IMR-90 (cell line): Measurements from ENCODE around the gene PLA2G12A. TPM values are rescaled to one million over a fixed set of nuclear protein-coding genes. Genes with fewer than 3 reads are reported as not detected.

Experiments
- ATAC-seq: fragments of 200-7000 bp; cut with Tn5 transposase; 2 replicates; pipeline ENCODE4 v1.9.1; 2020; ENCODE audit warnings: low read depth, mild to moderate bottlenecking, moderate library complexity
- BruUV-seq: library from RNA; stranded (reverse); fragments of 400-500 nt; replicated peaks from 2 replicates; lab custom pipeline; 2021; lab: Mats Ljungman, UMichigan
- CTCF ChIA-PET: fragments of 300-600 bp; formaldehyde crosslinking; extraction: SDS; loops from one replicate; lab custom pipeline; 2021; ENCODE audit warnings: antibody characterized with exemption; lab: Yijun Ruan, JAX
- POLR2A ChIA-PET: fragments of 300-600 bp; sonication (Branson Sonifier 250); formaldehyde crosslinking; loops from one replicate; lab custom pipeline; 2022; ENCODE audit warnings: antibody characterized with exemption; ENCODE audit not compliant: unreplicated experiment; lab: Charles Lee
- DNase-seq: peaks from one replicate; pipeline ENCODE4 v3.0.0; 2013
- H2AFZ ChIP-seq: replicated peaks from 2 replicates; pipeline ENCODE3; 2013; ENCODE audit warnings: low read length, mild to moderate bottlenecking; ENCODE audit not compliant: poor library complexity
- H2AK5ac ChIP-seq: 2 replicates; pipeline ENCODE4 v1.6.1; 2013; ENCODE audit warnings: low read depth, low read length, inconsistent platforms
- H2AK9ac ChIP-seq: replicated peaks from 2 replicates; pipeline ENCODE3; 2013; ENCODE audit warnings: mild to moderate bottlenecking, low read depth, low read length, moderate library complexity; ENCODE audit not compliant: poor library complexity
- H2BK120ac ChIP-seq: 2 replicates; pipeline ENCODE4 v1.6.1; 2013; ENCODE audit warnings: low read depth, low read length, inconsistent platforms
- H2BK15ac ChIP-seq: 3 replicates; pipeline ENCODE4 v1.6.1; 2013; ENCODE audit warnings: low read depth, low read length, inconsistent platforms
- H2BK20ac ChIP-seq: 2 replicates; pipeline ENCODE4 v1.6.1; 2013; ENCODE audit warnings: low read depth, mild to moderate bottlenecking, inconsistent platforms, low read length, moderate library complexity
- H2BK5ac ChIP-seq: 2 replicates; pipeline ENCODE4 v1.6.1; 2013; ENCODE audit warnings: mild to moderate bottlenecking, low read depth, low read length, inconsistent platforms; ENCODE audit not compliant: poor library complexity, severe bottlenecking
- H3K14ac ChIP-seq: replicated peaks from 2 replicates; pipeline ENCODE4 v1.6.1; 2013; ENCODE audit warnings: low read depth, low read length, inconsistent platforms
- H3K18ac ChIP-seq: 2 replicates; pipeline ENCODE4 v1.6.1; 2013; ENCODE audit warnings: low read depth, low read length, control low read depth
- H3K23ac ChIP-seq: 2 replicates; pipeline ENCODE4 v1.6.1; 2013; ENCODE audit warnings: low read depth, low read length, inconsistent platforms
- H3K27ac ChIP-seq: 2 replicates; pipeline ENCODE4 v1.5.1; 2013; ENCODE audit warnings: mild to moderate bottlenecking, control low read depth, low read length; ENCODE audit not compliant: insufficient read depth
- H3K27me3 ChIP-seq: 2 replicates; pipeline ENCODE4 v1.6.1; 2013; ENCODE audit warnings: low read length; ENCODE audit not compliant: control insufficient read depth, insufficient read depth
- H3K36me3 ChIP-seq: 2 replicates; pipeline ENCODE4 v1.6.1; 2013; ENCODE audit warnings: low read length, mixed read lengths; ENCODE audit not compliant: control insufficient read depth, insufficient read depth
- H3K4ac ChIP-seq: 2 replicates; pipeline ENCODE4 v1.6.1; 2013; ENCODE audit warnings: low read depth, low read length, inconsistent platforms
- H3K4me1 ChIP-seq: 2 replicates; pipeline ENCODE4 v1.6.1; 2013; ENCODE audit warnings: low read length, mixed read lengths; ENCODE audit not compliant: control insufficient read depth, insufficient read depth
- H3K4me2 ChIP-seq: 2 replicates; pipeline ENCODE4 v1.6.1; 2013; ENCODE audit warnings: low read depth, mild to moderate bottlenecking, control low read depth, low read length, moderate library complexity
- H3K4me3 ChIP-seq: 2 replicates; pipeline ENCODE4 v1.5.1; 2013; ENCODE audit warnings: low read depth, mild to moderate bottlenecking, control low read depth, low read length, moderate library complexity; ENCODE audit not compliant: insufficient read depth
- H3K56ac ChIP-seq: 2 replicates; pipeline ENCODE4 v1.6.1; 2013; ENCODE audit warnings: low read length, inconsistent platforms; ENCODE audit not compliant: insufficient read depth; ENCODE audit errors: extremely low read depth
- H3K79me1 ChIP-seq, 2 experiments: 2 replicates each; pipeline ENCODE4 v1.6.1; 2013; ENCODE audit warnings: low read length in 2 of 2, inconsistent platforms in 1 of 2, low read depth in 1 of 2
- H3K9ac ChIP-seq: 2 replicates; pipeline ENCODE4 v1.6.1; 2013; ENCODE audit warnings: low read depth, low read length, control low read depth
- H3K9me1 ChIP-seq: 2 replicates; pipeline ENCODE4 v1.6.1; 2013; ENCODE audit warnings: low read length, inconsistent platforms; ENCODE audit not compliant: insufficient read depth
- H3K9me3 ChIP-seq: 2 replicates; pipeline ENCODE4 v1.6.1; 2013; ENCODE audit warnings: low read length; ENCODE audit not compliant: control insufficient read depth, insufficient read depth
- H4K20me1 ChIP-seq: 2 replicates; pipeline ENCODE4 v1.6.1; 2013; ENCODE audit warnings: low read length, inconsistent platforms; ENCODE audit not compliant: insufficient read depth
- H4K5ac ChIP-seq: 2 replicates; pipeline ENCODE4 v1.6.1; 2013; ENCODE audit warnings: mild to moderate bottlenecking, low read depth, low read length, control low read depth
- H4K8ac ChIP-seq, 2 experiments: 2 replicates each; pipeline ENCODE4 v1.6.1; 2013; ENCODE audit warnings: low read depth in 2 of 2, low read length in 2 of 2, control low read depth in 1 of 2, inconsistent platforms in 1 of 2
- H4K91ac ChIP-seq: 2 replicates; pipeline ENCODE4 v1.6.1; 2013; ENCODE audit warnings: low read depth, low read length, inconsistent platforms; ENCODE audit not compliant: insufficient read depth
- BHLHE40 ChIP-seq: fragments of 150-350 bp; IDR thresholded peaks from 2 replicates; pipeline ENCODE4 v1.6.1; 2016; ENCODE audit warnings: mild to moderate bottlenecking, low read depth, low read length
- CEBPB ChIP-seq: IDR thresholded peaks from 2 replicates; pipeline ENCODE4 v1.6.1; 2012; ENCODE audit warnings: low read depth, low read length, improper control_type of control experiment
- CHD1 ChIP-seq: IDR thresholded peaks from 2 replicates; pipeline ENCODE4 v1.6.1; 2012; ENCODE audit warnings: low read depth, low read length, improper control_type of control experiment
- ELK1 ChIP-seq: fragments of 150-350 bp; IDR thresholded peaks from 2 replicates; pipeline ENCODE4 v1.6.1; 2016; ENCODE audit warnings: low read depth, mild to moderate bottlenecking, low read length, moderate library complexity, borderline replicate concordance
- FOS ChIP-seq: fragments of 150-350 bp; IDR thresholded peaks from 2 replicates; pipeline ENCODE4 v1.6.1; 2016; ENCODE audit warnings: low read depth, low read length
- MAFK ChIP-seq: IDR thresholded peaks from 2 replicates; pipeline ENCODE4 v1.6.1; 2012; ENCODE audit warnings: low read depth, low read length, improper control_type of control experiment
- MAZ ChIP-seq: IDR thresholded peaks from 2 replicates; pipeline ENCODE4 v1.6.1; 2012; ENCODE audit warnings: low read depth, mild to moderate bottlenecking, low read length, improper control_type of control experiment, moderate library complexity, borderline replicate concordance
- MXI1 ChIP-seq: IDR thresholded peaks from 2 replicates; pipeline ENCODE4 v1.6.1; 2012; ENCODE audit warnings: low read depth, mild to moderate bottlenecking, low read length, moderate library complexity, borderline replicate concordance
- NFE2L2 ChIP-seq: fragments of 150-350 bp; IDR thresholded peaks from 2 replicates; pipeline ENCODE4 v1.6.1; 2016; ENCODE audit warnings: low read depth, mild to moderate bottlenecking, low read length
- POLR2A ChIP-seq: IDR thresholded peaks from 2 replicates; pipeline ENCODE4 v1.6.1; 2012; ENCODE audit warnings: mild to moderate bottlenecking, low read depth, low read length
- RAD21 ChIP-seq: IDR thresholded peaks from 2 replicates; pipeline ENCODE4 v1.6.1; 2012; ENCODE audit warnings: low read length, improper control_type of control experiment
- RCOR1 ChIP-seq: IDR thresholded peaks from 2 replicates; pipeline ENCODE4 v1.6.1; 2012; ENCODE audit warnings: mild to moderate bottlenecking, low read length, improper control_type of control experiment; ENCODE audit not compliant: insufficient replicate concordance
- RFX5 ChIP-seq: IDR thresholded peaks from 2 replicates; pipeline ENCODE4 v1.8.0; 2012; ENCODE audit warnings: low read depth, mild to moderate bottlenecking, low read length, moderate library complexity
- SMC3 ChIP-seq: fragments of 150-350 bp; IDR thresholded peaks from 2 replicates; pipeline ENCODE4 v1.6.1; 2016; ENCODE audit warnings: low read depth, mild to moderate bottlenecking, antibody characterized with exemption, low read length, moderate library complexity
- WGBS, 2 experiments: methylation state at CpG; one replicate each; pipeline versions ENCODE4 v1.1.5 to v1.1.7; 2013; ENCODE audit warnings: missing lambda C conversion rate in 2 of 2; ENCODE audit not compliant: insufficient read length in 1 of 2; ENCODE audit errors: extremely low coverage in 2 of 2; 5-methylcytosine and 5-hydroxymethylcytosine counted together
- dilution Hi-C: fragments of 300-500 bp; cut with HindIII; formaldehyde crosslinking; loops from one replicate; pipeline ENCODE4 v1.14.3; 2018; ENCODE audit warnings: low sequenced_read_pairs; ENCODE audit not compliant: unreplicated experiment
- in situ Hi-C: fragments of 300-500 bp; cut with MboI; formaldehyde crosslinking; loops from 3 replicates; pipeline ENCODE4 v1.14.3; 2019; ENCODE audit warnings: low sequenced_read_pairs, inconsistent platforms, mixed read lengths
- intact Hi-C: fragments of 100-400 bp; cut with micrococcal nuclease; formaldehyde crosslinking; loops from 2 replicates; pipeline ENCODE4 v1.10.0; 2022
- polyA plus RNA-seq, 3 experiments: library from polyadenylated mRNA; depleted of rRNA; stranded (reverse); fragments of >200 nt; gene quantifications; 2 replicates each; pipeline ENCODE4 v1.2.3, GENCODE V29; 2012; ENCODE audit warnings: low replicate concordance in 1 of 3
- total RNA-seq: library from RNA; depleted of rRNA; stranded (reverse); fragments of >200 nt; gene quantifications from 2 replicates; pipeline ENCODE4 v1.2.3, GENCODE V29; 2012
- TF ChIP-seq, protein P1 (sequence below): fragments of 150-350 bp; IDR thresholded peaks from 2 replicates; pipeline ENCODE4 v1.6.1; 2017; ENCODE audit warnings: mild to moderate bottlenecking, antibody characterized with exemption, low read length, low read depth
- TF ChIP-seq, protein P2 (sequence below): conservative IDR thresholded peaks from 2 replicates; pipeline ENCODE4 v1.5.1; 2012; ENCODE audit warnings: mild to moderate bottlenecking, low read depth, low read length, improper control_type of control experiment

PLA2G12A gene
- total and polyA plus RNA-seq, 2 of the 4 experiments (the other 2 are of a cell fraction): 10.3 to 17.4 TPM

DNA sequence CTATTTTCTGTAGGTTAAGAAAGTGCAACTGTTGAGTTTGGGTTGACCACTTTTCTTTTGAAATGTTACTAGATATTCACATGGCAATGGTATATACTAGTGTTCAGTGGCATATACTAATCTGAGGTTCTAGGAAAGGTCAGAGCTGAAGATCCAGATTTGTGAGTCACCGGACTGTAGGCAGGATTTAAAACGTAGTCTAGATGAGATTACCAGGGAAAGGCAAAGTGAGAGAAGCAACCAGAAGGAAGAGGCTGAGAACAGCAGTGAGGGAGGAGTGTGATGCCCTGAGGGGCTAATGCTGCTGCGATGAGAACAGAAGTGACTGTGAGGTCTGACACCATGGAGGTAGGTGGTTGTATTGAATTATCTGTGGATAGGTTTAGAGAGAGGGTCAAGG is 9.7 kb upstream of the PLA2G12A start:
- Histone ChIP-seq H2BK120ac (no peak overlapping the region), H2AFZ (no peak overlapping the region), H3K36me3 (no peaks in the 10 kb centered on the region), H4K5ac (no peak overlapping the region), H3K18ac (no peak overlapping the region), H4K8ac (no peak overlapping the region), H4K91ac (no peak overlapping the region), H2AK9ac (no peak overlapping the region), H3K4me1 (peaks cover 7% of the 10 kb centered on the region), H3K23ac (no peak overlapping the region), H2BK5ac (no peak overlapping the region), H2BK20ac (no peak overlapping the region), H3K14ac (no peak overlapping the region), H3K4me2 (no peak overlapping the region), H2AK5ac (no peak overlapping the region), H3K4ac (no peak overlapping the region), H3K27me3 (peaks cover 2% of the 10 kb centered on the region; the same call in 1 of the 2 replicates), H3K79me1 (no peaks in the 10 kb centered on the region), H4K20me1 (no peaks in the 10 kb centered on the region), H3K56ac (no peak overlapping the region), H3K9ac (no peak overlapping the region), H3K9me1 (no peaks in the 10 kb centered on the region), H2BK15ac (no peak overlapping the region), H3K27ac (no peak overlapping the region), H3K9me3 (no peaks in the 10 kb centered on the region), H3K4me3 (no peak overlapping the region)
- peak; percentile 47 for DNase-seq
- TF ChIP-seq CEBPB (no peak), BHLHE40 (no peak), RAD21 (no peak), MAFK (no peak), ELK1 (no peak), FOS (no peak), CHD1 (no peak), SMC3 (no peak), NFE2L2 (no peak), RCOR1 (no peak), MXI1 (no peak), POLR2A (no peak), MAZ (no peak), RFX5 (no peak)
- TF ChIP-seq, protein P1, sequence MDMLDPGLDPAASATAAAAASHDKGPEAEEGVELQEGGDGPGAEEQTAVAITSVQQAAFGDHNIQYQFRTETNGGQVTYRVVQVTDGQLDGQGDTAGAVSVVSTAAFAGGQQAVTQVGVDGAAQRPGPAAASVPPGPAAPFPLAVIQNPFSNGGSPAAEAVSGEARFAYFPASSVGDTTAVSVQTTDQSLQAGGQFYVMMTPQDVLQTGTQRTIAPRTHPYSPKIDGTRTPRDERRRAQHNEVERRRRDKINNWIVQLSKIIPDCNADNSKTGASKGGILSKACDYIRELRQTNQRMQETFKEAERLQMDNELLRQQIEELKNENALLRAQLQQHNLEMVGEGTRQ: no peak
- TF ChIP-seq, protein P2, sequence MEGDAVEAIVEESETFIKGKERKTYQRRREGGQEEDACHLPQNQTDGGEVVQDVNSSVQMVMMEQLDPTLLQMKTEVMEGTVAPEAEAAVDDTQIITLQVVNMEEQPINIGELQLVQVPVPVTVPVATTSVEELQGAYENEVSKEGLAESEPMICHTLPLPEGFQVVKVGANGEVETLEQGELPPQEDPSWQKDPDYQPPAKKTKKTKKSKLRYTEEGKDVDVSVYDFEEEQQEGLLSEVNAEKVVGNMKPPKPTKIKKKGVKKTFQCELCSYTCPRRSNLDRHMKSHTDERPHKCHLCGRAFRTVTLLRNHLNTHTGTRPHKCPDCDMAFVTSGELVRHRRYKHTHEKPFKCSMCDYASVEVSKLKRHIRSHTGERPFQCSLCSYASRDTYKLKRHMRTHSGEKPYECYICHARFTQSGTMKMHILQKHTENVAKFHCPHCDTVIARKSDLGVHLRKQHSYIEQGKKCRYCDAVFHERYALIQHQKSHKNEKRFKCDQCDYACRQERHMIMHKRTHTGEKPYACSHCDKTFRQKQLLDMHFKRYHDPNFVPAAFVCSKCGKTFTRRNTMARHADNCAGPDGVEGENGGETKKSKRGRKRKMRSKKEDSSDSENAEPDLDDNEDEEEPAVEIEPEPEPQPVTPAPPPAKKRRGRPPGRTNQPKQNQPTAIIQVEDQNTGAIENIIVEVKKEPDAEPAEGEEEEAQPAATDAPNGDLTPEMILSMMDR: no peak
- POLR2A ChIA-PET: no interaction called here
- intact Hi-C loops (no loop called here), in situ Hi-C loops (no loop called here), dilution Hi-C loops (no loop called here)
- CTCF ChIA-PET: interaction anchor here (0.6 kb wide), 1 partner anchor 296 kb away, joined by 3 read pairs; no protein-coding TSS in a partner anchor
- ATAC-seq: no peak; the same call in 1 of the 2 replicates
- no CpG with 5 or more reads among the region's 3 CpGs for WGBS, 2 experiments
- no TSS peak for BruUV-seq
